Spleen (tissue), 11 donors: ENCODE data around the gene KCNC3. TPM values are rescaled to one million over a fixed set of nuclear protein-coding genes. Genes with fewer than 3 reads are reported as not detected.
"Not testable (repeated sequence)": the region's sequence is repeated elsewhere in the genome, so short reads cannot be mapped to it uniquely, and the experiment has no call there.

Experiments used
- DNase-seq: peaks from one replicate; pipeline ENCODE4 v3.0.0-alpha.2; 2020
- H3K27ac ChIP-seq, 8 donors: fragments of 200-600 bp; sonication (generic) in 7 of 8; 1 replicate in 4 of 8; 2 replicates in 4 of 8; pipeline versions ENCODE4 v1.5.0 to v1.8.0; 2016 to 2021; ENCODE audit warnings: inconsistent platforms in 4 of 8, mild to moderate bottlenecking in 4 of 8, moderate library complexity in 1 of 8
- H3K27me3 ChIP-seq, 7 donors: fragments of 200-600 bp; sonication (generic) in 6 of 7; replicated peaks in 1 of 7; 1 replicate in 4 of 7; 2 replicates in 3 of 7; pipeline versions ENCODE4 v1.5.0 to v1.8.0; 2016 to 2021; ENCODE audit warnings: inconsistent platforms in 3 of 7, mild to moderate bottlenecking in 1 of 7
- H3K36me3 ChIP-seq, 6 donors: fragments of 200-600 bp; sonication (generic) in 5 of 6; 1 replicate in 4 of 6; 2 replicates in 2 of 6; pipeline versions ENCODE4 v1.5.0 to v1.8.0; 2016 to 2021; ENCODE audit warnings: inconsistent platforms in 2 of 6
- H3K4me1 ChIP-seq, 6 donors: fragments of 200-600 bp; sonication (generic) in 5 of 6; 1 replicate in 3 of 6; 2 replicates in 3 of 6; pipeline versions ENCODE4 v1.5.0 to v1.8.0; 2016 to 2021; ENCODE audit warnings: inconsistent platforms in 3 of 6
- H3K4me3 ChIP-seq, 8 donors: fragments of 200-600 bp; sonication (generic) in 7 of 8; 1 replicate in 4 of 8; 2 replicates in 4 of 8; pipeline versions ENCODE4 v1.5.0 to v1.8.0; 2016 to 2021; ENCODE audit warnings: inconsistent platforms in 4 of 8, mild to moderate bottlenecking in 4 of 8, moderate library complexity in 2 of 8
- H3K9me3 ChIP-seq, 8 donors: fragments of 200-600 bp; sonication (generic) in 7 of 8; 1 replicate in 4 of 8; 2 replicates in 4 of 8; pipeline versions ENCODE4 v1.5.0 to v1.8.0; 2016 to 2021; ENCODE audit warnings: inconsistent platforms in 4 of 8
- POLR2A ChIP-seq, 3 donors: fragments of 450-650 bp; IDR thresholded peaks; one replicate each; pipeline ENCODE4 v1.5.1; 2017; ENCODE audit warnings: antibody characterized with exemption in 3 of 3, mild to moderate bottlenecking in 1 of 3
- POLR2AphosphoS5 ChIP-seq, 3 donors: sonication (generic); formaldehyde crosslinking; IDR thresholded peaks; one replicate each; pipeline ENCODE4 v1.5.1; 2017; ENCODE audit warnings: antibody characterized with exemption in 3 of 3
- WGBS, 5 donors: extraction: QIAGEN DNeasy Blood & Tissue Kit in 3 of 5; methylation state at CpG; one replicate each; pipeline versions ENCODE4 v1.1.5 to v1.1.7; 2013 to 2018; 5-methylcytosine and 5-hydroxymethylcytosine counted together
- intact Hi-C: fragments of 100-400 bp; cut with DNase I; formaldehyde crosslinking; loops from one replicate; pipeline ENCODE4 v1.15.0; 2023; ENCODE audit warnings: low total_unique reads
- polyA plus RNA-seq, 3 donors: library from polyadenylated mRNA; stranded (reverse); fragments of 200-250 nt; gene quantifications; one replicate each; pipeline ENCODE4 v1.2.1, GENCODE V29; 2013
- total RNA-seq, 7 donors: library from RNA; depleted of rRNA in 3 of 7; stranded (reverse); fragments of >200 nt in 3 of 7; fragmentation: NEBNext Ultra II Directional in 4 of 7; extraction: Animal tissue kit (Norgen Biotek cat#: 25700) in 4 of 7; gene quantifications; one replicate each; pipeline versions ENCODE4 v1.1.0 to v1.2.1, GENCODE V29; 2016 to 2021
- TF ChIP-seq, protein P1 (sequence below), 11 experiments: fragments of 200-600 bp in 7 of 11; fragments of 450-650 bp in 4 of 11; sonication (generic) in 4 of 11; IDR thresholded peaks in 8 of 11; conservative IDR thresholded peaks in 3 of 11; 1 replicate in 7 of 11; 2 replicates in 4 of 11; pipeline versions ENCODE4 v1.4.0 to v1.8.0; 2016 to 2021; ENCODE audit warnings: antibody characterized with exemption in 11 of 11, inconsistent platforms in 4 of 11, mild to moderate bottlenecking in 1 of 11
- donor health status: healthy with polysubstance abuse.
- donor health status: DM: no; HTN: no; CAD: no; lungs with moderate emphysema.
- donor health status: DM: no; HTN: no; CAD: no.
- donor health status: Bipolar disorder and iron deficiency.
- donor health status: healthy.
- donor health status: DM: no; HTN: no; CAD: no.
- donor health status: DM: yes; HTN: yes; CAD: no.

The KCNC3 gene
- total and polyA plus RNA-seq, 10 donors, result 0.72 to 20.8 (median 5.2) TPM

DNA sequence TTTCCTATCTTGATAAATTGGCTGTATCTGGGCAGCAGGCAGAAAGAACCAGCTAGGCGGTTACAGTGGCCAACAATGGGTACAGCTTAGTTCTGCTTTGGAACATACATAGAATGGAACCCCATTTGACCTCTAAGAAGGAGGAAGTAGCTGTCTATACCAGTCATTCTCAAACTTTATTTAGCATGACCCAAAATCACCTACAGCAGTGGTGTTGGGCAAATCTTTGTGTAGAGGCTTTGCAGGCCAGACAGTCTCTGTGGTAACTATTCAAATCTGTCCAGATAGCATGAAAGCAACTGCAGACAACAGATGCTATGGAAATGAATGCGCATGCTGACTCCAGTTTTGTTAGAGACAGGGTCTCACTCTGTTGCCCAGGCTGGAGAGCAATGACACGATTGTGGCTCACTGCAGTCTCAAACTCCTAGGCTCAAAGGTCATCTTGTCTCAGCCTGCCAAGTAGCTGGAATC, 12.0 kb upstream of the KCNC3 start:
- H3K27ac ChIP-seq, result peak overlapping the region in 6 of 8 donors; percentile 47 to 80 (median 76)
- peak overlapping the region in 6 of 8 donors; percentile 4 to 65 (median 30) for H3K4me3 ChIP-seq
- WGBS, 5 donors, result 55 to 76% (median 72%) methylated on average over 3 of the region's 3 CpGs
- H3K9me3 ChIP-seq, result peaks cover 0 to 16% (median 7%) of the 10 kb centered on the region in 8 donors
- intact Hi-C loops, result no loop called here
- no peak for DNase-seq
- TF ChIP-seq POLR2A (IDR thresholded peaks at IDR 0.05), result no peak
- TF ChIP-seq POLR2AphosphoS5 (IDR thresholded peaks at IDR 0.05), result peak in 1 of 3 donors; percentile 38
- TF ChIP-seq, protein P1, sequence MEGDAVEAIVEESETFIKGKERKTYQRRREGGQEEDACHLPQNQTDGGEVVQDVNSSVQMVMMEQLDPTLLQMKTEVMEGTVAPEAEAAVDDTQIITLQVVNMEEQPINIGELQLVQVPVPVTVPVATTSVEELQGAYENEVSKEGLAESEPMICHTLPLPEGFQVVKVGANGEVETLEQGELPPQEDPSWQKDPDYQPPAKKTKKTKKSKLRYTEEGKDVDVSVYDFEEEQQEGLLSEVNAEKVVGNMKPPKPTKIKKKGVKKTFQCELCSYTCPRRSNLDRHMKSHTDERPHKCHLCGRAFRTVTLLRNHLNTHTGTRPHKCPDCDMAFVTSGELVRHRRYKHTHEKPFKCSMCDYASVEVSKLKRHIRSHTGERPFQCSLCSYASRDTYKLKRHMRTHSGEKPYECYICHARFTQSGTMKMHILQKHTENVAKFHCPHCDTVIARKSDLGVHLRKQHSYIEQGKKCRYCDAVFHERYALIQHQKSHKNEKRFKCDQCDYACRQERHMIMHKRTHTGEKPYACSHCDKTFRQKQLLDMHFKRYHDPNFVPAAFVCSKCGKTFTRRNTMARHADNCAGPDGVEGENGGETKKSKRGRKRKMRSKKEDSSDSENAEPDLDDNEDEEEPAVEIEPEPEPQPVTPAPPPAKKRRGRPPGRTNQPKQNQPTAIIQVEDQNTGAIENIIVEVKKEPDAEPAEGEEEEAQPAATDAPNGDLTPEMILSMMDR (IDR thresholded peaks at IDR 0.05 in 8 of 11, conservative IDR thresholded peaks at IDR 0.05 in 3 of 11), result no peak
- peaks cover 0 to 30% (median 1%) of the 10 kb centered on the region in 6 donors for H3K36me3 ChIP-seq
- peaks cover 4 to 93% (median 46%) of the 10 kb centered on the region in 6 donors for H3K4me1 ChIP-seq
- H3K27me3 ChIP-seq, result no peaks in the 10 kb centered on the region

GRCh38 chr19:50340331-50340730, 11.2 kb upstream of the KCNC3 start:
- intact Hi-C loops, result no loop called here
- DNase-seq, result no peak
- peak overlapping the region in 5 of 8 donors; percentile 62 to 80 (median 77) for H3K27ac ChIP-seq
- TF ChIP-seq, protein P1 (IDR thresholded peaks at IDR 0.05 in 8 of 11, conservative IDR thresholded peaks at IDR 0.05 in 3 of 11), result no peak
- TF ChIP-seq POLR2A (IDR thresholded peaks at IDR 0.05) (no peak), POLR2AphosphoS5 (IDR thresholded peaks at IDR 0.05) (no peak)
- peaks cover 4 to 90% (median 41%) of the 10 kb centered on the region in 6 donors for H3K4me1 ChIP-seq
- no peaks in the 10 kb centered on the region for H3K27me3 ChIP-seq
- peaks cover 0 to 14% (median 5%) of the 10 kb centered on the region in 8 donors for H3K9me3 ChIP-seq
- H3K4me3 ChIP-seq, result peak overlapping the region in 3 of 8 donors; percentile 49 to 65 (median 54)
- peaks cover 0 to 37% (median 2%) of the 10 kb centered on the region in 6 donors for H3K36me3 ChIP-seq

DNA sequence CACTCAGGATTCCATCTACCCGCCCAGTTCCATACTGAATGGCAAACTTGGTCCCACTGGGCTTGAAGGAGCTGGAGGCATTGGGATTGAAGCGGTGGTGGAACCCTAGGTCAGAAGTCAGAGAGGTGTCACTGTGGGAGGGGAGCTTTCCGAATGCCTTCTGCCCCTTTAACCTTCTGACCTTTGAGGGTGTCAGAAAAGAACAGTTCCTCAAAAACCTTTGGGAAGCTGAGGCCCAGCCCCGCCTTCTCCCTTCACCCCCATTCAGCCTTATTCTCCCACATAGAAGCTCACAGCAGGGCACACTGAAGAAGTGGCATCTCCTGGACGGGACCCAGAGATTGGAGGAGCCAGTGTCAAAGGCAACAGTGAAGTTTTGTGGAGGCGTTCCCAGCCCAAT, 7.9 kb upstream of the KCNC3 start:
- Histone ChIP-seq H3K4me1 (peaks cover 6 to 92% (median 57%) of the 10 kb centered on the region in 6 donors), H3K36me3 (peaks cover 0 to 49% (median 2%) of the 10 kb centered on the region in 6 donors), H3K27me3 (peaks cover 0 to 32% (median 13%) of the 10 kb centered on the region in 7 donors)
- WGBS, 5 donors, result 70 to 91% (median 86%) methylated on average over 5 to 6 of the region's 6 CpGs
- H3K9me3 ChIP-seq, H3K27ac ChIP-seq, H3K4me3 ChIP-seq, DNase-seq, intact Hi-C loops: not testable (repeated sequence)

GRCh38 chr19:50334741-50335421, 5.7 kb upstream of the KCNC3 start:
- H3K4me1 ChIP-seq, result peaks cover 0 to 92% (median 57%) of the 10 kb centered on the region in 6 donors
- 90 to 94% (median 93%) methylated on average over 11 to 12 of the region's 12 CpGs for WGBS, 5 donors

More at GRCh38 chr19:50334741-50335421, 5.7 kb upstream of the KCNC3 start:
- Histone ChIP-seq H3K27me3 (peaks cover 0 to 54% (median 26%) of the 10 kb centered on the region in 7 donors), H3K9me3 (peaks cover 0 to 9% (median 0%) of the 10 kb centered on the region in 8 donors), H3K4me3 (no peak overlapping the region), H3K27ac (peak overlapping the region in 1 of 8 donors; percentile 17), H3K36me3 (peaks cover 0 to 49% (median 2%) of the 10 kb centered on the region in 6 donors)
- TF ChIP-seq POLR2AphosphoS5 (IDR thresholded peaks at IDR 0.05) (peak in 2 of 3 donors; percentile 19 to 52), POLR2A (IDR thresholded peaks at IDR 0.05) (no peak)
- intact Hi-C loops, result no loop called here
- peak; percentile 71 for DNase-seq
